ENCODE measurements around the gene TYRO3.
A peak's percentile ranks its signal among the peaks of the same experiment; 100 is the strongest.
"Not testable (repeated sequence)": the region's sequence is repeated elsewhere in the genome, so short reads cannot be mapped to it uniquely, and the experiment has no call there.

Gene TYRO3

GRCh38 chr15:41583795-41584194 is 24.8 kb downstream of the TYRO3 start:
- ATAC-seq (ENCODE audit: low read depth) (no peak), DNase-seq (ENCODE audit: low spot score) (no peak)
- H3K4me3 ChIP-seq (ENCODE audit: severe bottlenecking) = no peak overlapping the region
- no peaks in the 10 kb centered on the region for H3K27me3 ChIP-seq (ENCODE audit: insufficient read depth, poor library complexity, severe bottlenecking)
- no peak for TF ChIP-seq CTCF (IDR thresholded peaks at IDR 0.05; ENCODE audit: poor library complexity, severe bottlenecking)
- no peaks in the 10 kb centered on the region for H3K36me3 ChIP-seq (ENCODE audit: low read depth)
- no peaks in the 10 kb centered on the region for H3K9me3 ChIP-seq (ENCODE audit: severe bottlenecking)
- peaks cover 2% of the 10 kb centered on the region for H3K4me1 ChIP-seq (ENCODE audit: insufficient read depth, poor library complexity, severe bottlenecking)
- H3K27ac ChIP-seq (ENCODE audit: poor library complexity, severe bottlenecking) = no peak overlapping the region

- DNase-seq (ENCODE audit: low spot score) (no peak), ATAC-seq (ENCODE audit: low read depth) (peak; percentile 3; the same call in 1 of the 3 replicates)
- TF ChIP-seq CTCF (IDR thresholded peaks at IDR 0.05; ENCODE audit: poor library complexity, severe bottlenecking) = no peak
- Histone ChIP-seq H3K27me3 (ENCODE audit: insufficient read depth, poor library complexity, severe bottlenecking) (no peaks in the 10 kb centered on the region), H3K27ac (ENCODE audit: poor library complexity, severe bottlenecking) (no peak overlapping the region), H3K9me3 (ENCODE audit: severe bottlenecking) (no peaks in the 10 kb centered on the region), H3K36me3 (ENCODE audit: low read depth) (no peaks in the 10 kb centered on the region), H3K4me3 (ENCODE audit: severe bottlenecking) (no peak overlapping the region), H3K4me1 (ENCODE audit: insufficient read depth, poor library complexity, severe bottlenecking) (peaks cover 2% of the 10 kb centered on the region)
Measured at GRCh38 chr15:41584636-41585126, 25.7 kb downstream of the TYRO3 start.

GRCh38 chr15:41585127-41586047 is 26.4 kb downstream of the TYRO3 start:
- ATAC-seq (ENCODE audit: low read depth) = peak; percentile 69

GRCh38 chr15:41586531-41587282 is 27.7 kb downstream of the TYRO3 start:
- not testable (repeated sequence) for H3K9me3 ChIP-seq (ENCODE audit: severe bottlenecking); H3K4me1 ChIP-seq (ENCODE audit: insufficient read depth, poor library complexity, severe bottlenecking); H3K27ac ChIP-seq (ENCODE audit: poor library complexity, severe bottlenecking); H3K4me3 ChIP-seq (ENCODE audit: severe bottlenecking); DNase-seq (ENCODE audit: low spot score); H3K36me3 ChIP-seq (ENCODE audit: low read depth); ATAC-seq (ENCODE audit: low read depth); H3K27me3 ChIP-seq (ENCODE audit: insufficient read depth, poor library complexity, severe bottlenecking)

More at GRCh38 chr15:41585127-41586047, 26.4 kb downstream of the TYRO3 start:
- Histone ChIP-seq H3K27me3 (ENCODE audit: insufficient read depth, poor library complexity, severe bottlenecking) (no peaks in the 10 kb centered on the region), H3K4me3 (ENCODE audit: severe bottlenecking) (peak overlapping the region; percentile 22), H3K9me3 (ENCODE audit: severe bottlenecking) (no peaks in the 10 kb centered on the region), H3K4me1 (ENCODE audit: insufficient read depth, poor library complexity, severe bottlenecking) (peaks cover 2% of the 10 kb centered on the region), H3K27ac (ENCODE audit: poor library complexity, severe bottlenecking) (no peak overlapping the region), H3K36me3 (ENCODE audit: low read depth) (no peaks in the 10 kb centered on the region)
- peak; percentile 61 for TF ChIP-seq CTCF (IDR thresholded peaks at IDR 0.05; ENCODE audit: poor library complexity, severe bottlenecking)
- no peak for DNase-seq (ENCODE audit: low spot score)

GRCh38 chr15:41589018-41589417 is 30.0 kb downstream of the TYRO3 start:
- DNase-seq (ENCODE audit: low spot score); H3K36me3 ChIP-seq (ENCODE audit: low read depth): not testable (repeated sequence)

GRCh38 chr15:41589571-41589970 is 30.6 kb downstream of the TYRO3 start:
- H3K27me3 ChIP-seq (ENCODE audit: insufficient read depth, poor library complexity, severe bottlenecking); H3K36me3 ChIP-seq (ENCODE audit: low read depth): not testable (repeated sequence)

More at GRCh38 chr15:41589018-41589417, 30.0 kb downstream of the TYRO3 start:
- not testable (repeated sequence) for ATAC-seq (ENCODE audit: low read depth); H3K9me3 ChIP-seq (ENCODE audit: severe bottlenecking); H3K27ac ChIP-seq (ENCODE audit: poor library complexity, severe bottlenecking); H3K4me3 ChIP-seq (ENCODE audit: severe bottlenecking); H3K4me1 ChIP-seq (ENCODE audit: insufficient read depth, poor library complexity, severe bottlenecking); H3K27me3 ChIP-seq (ENCODE audit: insufficient read depth, poor library complexity, severe bottlenecking)

GRCh38 chr15:41591217-41591616 is 32.2 kb downstream of the TYRO3 start:
- not testable (repeated sequence) for DNase-seq (ENCODE audit: low spot score); H3K9me3 ChIP-seq (ENCODE audit: severe bottlenecking); ATAC-seq (ENCODE audit: low read depth); H3K4me3 ChIP-seq (ENCODE audit: severe bottlenecking); H3K4me1 ChIP-seq (ENCODE audit: insufficient read depth, poor library complexity, severe bottlenecking); H3K36me3 ChIP-seq (ENCODE audit: low read depth); H3K27ac ChIP-seq (ENCODE audit: poor library complexity, severe bottlenecking); H3K27me3 ChIP-seq (ENCODE audit: insufficient read depth, poor library complexity, severe bottlenecking)

More at GRCh38 chr15:41589571-41589970, 30.6 kb downstream of the TYRO3 start:
- H3K27ac ChIP-seq (ENCODE audit: poor library complexity, severe bottlenecking); H3K9me3 ChIP-seq (ENCODE audit: severe bottlenecking); DNase-seq (ENCODE audit: low spot score); H3K4me3 ChIP-seq (ENCODE audit: severe bottlenecking); ATAC-seq (ENCODE audit: low read depth); H3K4me1 ChIP-seq (ENCODE audit: insufficient read depth, poor library complexity, severe bottlenecking): not testable (repeated sequence)

GRCh38 chr15:41592718-41593117 is 33.7 kb downstream of the TYRO3 start:
- H3K27ac ChIP-seq (ENCODE audit: poor library complexity, severe bottlenecking) = not testable (repeated sequence)
- ATAC-seq (ENCODE audit: low read depth) = peak; percentile 94

More at GRCh38 chr15:41592718-41593117, 33.7 kb downstream of the TYRO3 start:
- not testable (repeated sequence) for H3K4me3 ChIP-seq (ENCODE audit: severe bottlenecking); H3K27me3 ChIP-seq (ENCODE audit: insufficient read depth, poor library complexity, severe bottlenecking); H3K4me1 ChIP-seq (ENCODE audit: insufficient read depth, poor library complexity, severe bottlenecking); H3K9me3 ChIP-seq (ENCODE audit: severe bottlenecking); H3K36me3 ChIP-seq (ENCODE audit: low read depth); DNase-seq (ENCODE audit: low spot score)

Measured in RWPE2 (cell line).